ENCODE data around the gene NOSIP.

The NOSIP gene

DNA sequence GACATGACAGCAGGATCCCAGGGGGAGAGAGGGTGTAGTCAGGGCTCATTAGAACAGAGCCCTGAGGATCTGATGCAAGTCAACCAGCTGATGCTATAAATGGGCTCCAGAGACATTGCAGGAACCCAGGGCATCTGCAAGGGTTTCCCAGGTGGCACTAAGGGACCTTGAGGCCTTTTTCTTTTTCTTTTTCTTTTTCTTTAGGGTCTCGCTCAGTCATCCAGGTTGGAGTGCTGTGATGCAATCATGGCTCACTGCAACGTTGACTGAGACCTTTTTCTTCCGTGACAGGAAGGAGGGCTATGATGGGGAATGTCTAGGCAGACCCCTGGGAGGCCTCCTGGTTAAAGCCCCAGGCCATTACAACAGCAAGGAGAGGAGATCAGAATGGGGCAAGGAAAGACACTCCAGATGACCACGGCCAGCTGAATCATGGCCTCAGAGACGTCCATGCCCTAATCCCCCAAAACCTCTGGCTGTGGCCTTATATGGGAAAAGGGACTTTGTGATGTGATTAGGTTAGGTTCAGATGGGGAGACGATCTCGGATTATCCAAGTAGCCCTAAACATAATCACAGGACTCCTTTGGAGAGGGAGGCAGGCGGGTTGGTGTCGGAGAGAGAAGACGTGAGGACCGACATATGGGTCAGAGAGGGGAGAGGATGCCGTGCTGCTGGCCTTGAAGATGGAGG lies 72.4 kb downstream of the NOSIP start:
- DNase-seq (ENCODE audit: low read depth), result no peak

DNA sequence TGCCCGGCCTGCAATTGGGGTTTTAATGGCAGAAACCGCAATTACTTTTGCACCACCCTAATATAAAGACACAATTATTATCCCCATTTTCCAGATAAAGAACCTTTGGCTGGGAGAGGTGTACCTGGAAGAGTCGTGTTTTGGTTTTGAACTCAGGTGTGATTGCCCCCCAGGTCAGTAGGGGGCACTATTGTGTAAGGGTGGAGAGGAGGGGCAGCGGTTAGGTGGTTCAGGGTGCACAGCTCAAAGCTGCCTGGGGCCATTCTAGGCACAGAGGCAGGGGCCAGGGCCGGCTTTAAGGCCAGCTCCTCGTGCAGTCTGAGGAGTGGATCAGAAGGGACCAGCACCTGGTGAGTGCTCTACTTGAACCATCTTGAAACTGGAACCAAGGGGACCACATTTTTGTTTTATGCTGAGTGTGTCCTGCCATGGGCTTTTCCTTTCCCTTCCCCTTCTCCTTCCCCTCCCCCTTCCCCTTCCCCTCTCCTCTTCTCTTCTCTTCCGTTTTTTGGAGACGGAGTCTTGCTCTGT lies 73.7 kb downstream of the NOSIP start:
- peak; percentile 60 for DNase-seq (ENCODE audit: low read depth)
